ENCODE results near the gene NF1.
"Not testable (repeated sequence)": the region's sequence is repeated elsewhere in the genome, so short reads cannot be mapped to it uniquely, and the experiment has no call there.

The NF1 gene

GRCh38 chr17:31379597-31380205, 284.9 kb downstream of the NF1 start:
- no peak for DNase-seq (ENCODE audit: low read depth in 1 of 2, low spot score in 1 of 2)

GRCh38 chr17:31381165-31381668, 286.4 kb downstream of the NF1 start:
- DNase-seq (ENCODE audit: low read depth in 1 of 2, low spot score in 1 of 2) = no peak

GRCh38 chr17:31382668-31383275, 288.0 kb downstream of the NF1 start:
- not testable (repeated sequence) for DNase-seq (ENCODE audit: low read depth in 1 of 2, low spot score in 1 of 2)

GRCh38 chr17:31383488-31383887, 288.7 kb downstream of the NF1 start:
- DNase-seq (ENCODE audit: low read depth in 1 of 2, low spot score in 1 of 2) = not testable (repeated sequence)

GRCh38 chr17:31385428-31386285, 290.9 kb downstream of the NF1 start:
- no peak for DNase-seq (ENCODE audit: low read depth in 1 of 2, low spot score in 1 of 2)

GRCh38 chr17:31386542-31387075, 291.8 kb downstream of the NF1 start:
- no peak for DNase-seq (ENCODE audit: low read depth in 1 of 2, low spot score in 1 of 2)

- no peak for DNase-seq (ENCODE audit: low read depth in 1 of 2, low spot score in 1 of 2)
Observed at GRCh38 chr17:31387438-31387837, 292.7 kb downstream of the NF1 start.

- DNase-seq (ENCODE audit: low read depth in 1 of 2, low spot score in 1 of 2) = no peak
Observed at GRCh38 chr17:31388351-31388750, 293.6 kb downstream of the NF1 start.

GRCh38 chr17:31388770-31389656, 294.2 kb downstream of the NF1 start:
- DNase-seq (ENCODE audit: low read depth in 1 of 2, low spot score in 1 of 2) = no peak

GRCh38 chr17:31389657-31390381, 295.0 kb downstream of the NF1 start:
- no peak for DNase-seq (ENCODE audit: low read depth in 1 of 2, low spot score in 1 of 2)

- DNase-seq (ENCODE audit: low read depth in 1 of 2, low spot score in 1 of 2) = no peak
Observed at GRCh38 chr17:31390426-31390747, 295.6 kb downstream of the NF1 start.

GRCh38 chr17:31390748-31391495, 296.1 kb downstream of the NF1 start:
- no peak for DNase-seq (ENCODE audit: low read depth in 1 of 2, low spot score in 1 of 2)

- DNase-seq (ENCODE audit: low read depth in 1 of 2, low spot score in 1 of 2) = no peak
Observed at GRCh38 chr17:31391496-31391949, 296.7 kb downstream of the NF1 start, which contains the start of gene RAB11FIP4. TSS of gene RAB11FIP4 (plus strand) at chr17:31391675. CDS start at chr17:31391853, 178 bp downstream.

GRCh38 chr17:31392002-31392855, 297.5 kb downstream of the NF1 start:
- DNase-seq (ENCODE audit: low read depth in 1 of 2, low spot score in 1 of 2) = no peak

GRCh38 chr17:31392856-31393748, 298.3 kb downstream of the NF1 start:
- no peak for DNase-seq (ENCODE audit: low read depth in 1 of 2, low spot score in 1 of 2)

GRCh38 chr17:31393749-31394146, 299.0 kb downstream of the NF1 start:
- no peak for DNase-seq (ENCODE audit: low read depth in 1 of 2, low spot score in 1 of 2)

- no peak for DNase-seq (ENCODE audit: low read depth in 1 of 2, low spot score in 1 of 2)
Observed at GRCh38 chr17:31394544-31394943, 299.8 kb downstream of the NF1 start.
